Esophagus squamous epithelium (tissue), 4 donors: ENCODE data around the gene PREPL.

Experiments used
- POLR2A ChIP-seq, 4 donors: fragments of 450-650 bp; IDR thresholded peaks; one replicate each; pipeline ENCODE4 v1.6.1; 2017; ENCODE audit warnings: antibody characterized with exemption in 4 of 4, mild to moderate bottlenecking in 4 of 4, moderate library complexity in 3 of 4
- TF ChIP-seq, protein P1 (sequence below), 6 experiments: fragments of 450-650 bp in 4 of 6; fragments of 200-600 bp in 2 of 6; sonication (generic) in 2 of 6; IDR thresholded peaks; one replicate each; pipeline ENCODE4 v1.5.1; 2016 to 2019; ENCODE audit warnings: antibody characterized with exemption in 6 of 6, mild to moderate bottlenecking in 4 of 6, moderate library complexity in 4 of 6

GRCh38 chr2:44275927-44276303 lies 85.4 kb downstream of the PREPL start:
- no peak for TF ChIP-seq POLR2A (IDR thresholded peaks at IDR 0.05)
- TF ChIP-seq, protein P1, sequence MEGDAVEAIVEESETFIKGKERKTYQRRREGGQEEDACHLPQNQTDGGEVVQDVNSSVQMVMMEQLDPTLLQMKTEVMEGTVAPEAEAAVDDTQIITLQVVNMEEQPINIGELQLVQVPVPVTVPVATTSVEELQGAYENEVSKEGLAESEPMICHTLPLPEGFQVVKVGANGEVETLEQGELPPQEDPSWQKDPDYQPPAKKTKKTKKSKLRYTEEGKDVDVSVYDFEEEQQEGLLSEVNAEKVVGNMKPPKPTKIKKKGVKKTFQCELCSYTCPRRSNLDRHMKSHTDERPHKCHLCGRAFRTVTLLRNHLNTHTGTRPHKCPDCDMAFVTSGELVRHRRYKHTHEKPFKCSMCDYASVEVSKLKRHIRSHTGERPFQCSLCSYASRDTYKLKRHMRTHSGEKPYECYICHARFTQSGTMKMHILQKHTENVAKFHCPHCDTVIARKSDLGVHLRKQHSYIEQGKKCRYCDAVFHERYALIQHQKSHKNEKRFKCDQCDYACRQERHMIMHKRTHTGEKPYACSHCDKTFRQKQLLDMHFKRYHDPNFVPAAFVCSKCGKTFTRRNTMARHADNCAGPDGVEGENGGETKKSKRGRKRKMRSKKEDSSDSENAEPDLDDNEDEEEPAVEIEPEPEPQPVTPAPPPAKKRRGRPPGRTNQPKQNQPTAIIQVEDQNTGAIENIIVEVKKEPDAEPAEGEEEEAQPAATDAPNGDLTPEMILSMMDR (IDR thresholded peaks at IDR 0.05), result no peak
